HG02759 (cell line): ENCODE data around the gene CREG2.

Source experiments
- ATAC-seq: cut with Tn5 transposase; IDR thresholded peaks from one replicate; pipeline ENCODE4 v1.9.1; 2021; ENCODE audit warnings: mild to moderate bottlenecking, moderate library complexity; ENCODE audit not compliant: unreplicated experiment

The CREG2 gene

DNA sequence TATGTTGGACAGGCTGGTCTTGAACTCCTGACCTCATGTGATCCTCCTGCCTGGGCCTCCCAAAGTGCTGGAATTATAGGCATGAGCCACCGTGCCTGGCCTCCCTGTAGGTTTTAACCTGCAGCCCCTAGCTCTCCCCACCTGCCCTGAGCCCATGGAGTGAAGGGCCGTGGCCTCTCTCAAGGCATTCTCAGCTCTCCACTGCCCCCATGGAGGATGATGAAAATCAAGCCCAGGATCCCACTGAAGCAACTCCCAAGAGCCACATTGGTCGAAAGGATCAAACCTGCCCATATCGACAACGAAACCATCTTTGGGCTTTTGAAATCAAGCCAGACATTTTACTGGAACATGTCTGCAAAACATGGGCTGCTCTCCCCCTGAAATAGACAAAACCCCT lies 22.4 kb upstream of the CREG2 start:
- ATAC-seq = no peak

DNA sequence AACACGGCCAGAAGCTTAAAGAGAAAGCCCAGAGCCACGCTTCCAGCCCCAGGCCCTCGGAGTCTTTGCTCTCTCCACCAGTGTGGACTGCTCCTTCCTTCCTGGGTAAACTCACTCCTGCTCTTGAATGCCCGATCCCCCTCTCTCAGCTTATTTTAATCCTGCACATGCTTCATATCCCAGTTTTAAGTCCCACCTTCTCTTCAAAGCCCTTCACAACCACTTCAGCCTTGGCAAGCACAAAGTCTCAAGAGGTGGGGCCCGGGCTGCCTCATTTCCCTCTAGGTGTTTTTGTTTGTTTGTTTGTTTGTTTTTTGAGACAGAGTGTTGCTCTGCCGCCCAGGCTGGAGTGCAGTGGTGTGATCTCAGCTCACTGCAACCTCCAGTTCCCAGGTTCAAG lies 21.6 kb upstream of the CREG2 start:
- no peak for ATAC-seq

DNA sequence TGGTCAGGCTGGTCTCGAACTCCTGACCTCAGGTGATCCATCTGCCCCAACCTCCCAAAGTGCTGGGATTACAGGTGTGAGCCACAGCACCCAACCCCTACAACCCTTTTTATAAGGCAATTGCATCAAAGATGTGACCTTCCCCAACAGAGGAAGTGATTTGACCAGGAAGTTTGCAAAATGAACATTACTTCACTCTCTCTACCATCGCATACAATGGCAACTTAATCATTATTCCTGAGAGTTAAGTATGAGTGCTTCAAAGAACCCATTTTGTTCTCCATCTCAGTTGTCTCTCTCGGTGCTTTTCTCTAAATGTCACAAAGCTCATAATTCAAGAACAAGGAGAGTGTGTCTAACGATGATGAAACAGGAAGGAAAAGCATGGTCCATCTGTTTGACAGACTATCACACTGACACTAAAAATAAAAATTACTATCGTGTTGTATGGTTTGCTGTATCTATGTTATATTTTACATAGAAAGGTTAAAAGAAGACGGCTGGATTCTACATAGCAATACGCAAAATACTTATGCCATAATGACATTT lies 18.1 kb upstream of the CREG2 start:
- ATAC-seq = no peak

DNA sequence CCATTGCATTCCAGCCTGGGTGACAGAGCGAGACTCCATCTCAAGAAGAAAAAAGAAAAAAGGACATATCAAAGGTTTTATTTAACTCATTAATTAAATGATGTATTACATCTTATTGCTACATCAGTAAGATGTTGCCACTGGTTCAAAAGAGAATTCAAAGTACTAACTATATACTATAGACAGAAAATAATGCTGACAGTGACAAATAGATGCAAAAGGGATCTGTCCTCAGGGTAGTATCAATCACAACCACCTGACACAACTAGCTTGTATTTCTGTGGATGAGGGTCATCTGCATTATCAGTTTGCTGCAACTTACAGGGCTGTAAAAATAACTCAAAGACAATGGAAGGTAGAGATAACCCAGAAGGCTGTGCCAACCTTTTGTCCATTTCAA lies 16.4 kb upstream of the CREG2 start:
- ATAC-seq = no peak

DNA sequence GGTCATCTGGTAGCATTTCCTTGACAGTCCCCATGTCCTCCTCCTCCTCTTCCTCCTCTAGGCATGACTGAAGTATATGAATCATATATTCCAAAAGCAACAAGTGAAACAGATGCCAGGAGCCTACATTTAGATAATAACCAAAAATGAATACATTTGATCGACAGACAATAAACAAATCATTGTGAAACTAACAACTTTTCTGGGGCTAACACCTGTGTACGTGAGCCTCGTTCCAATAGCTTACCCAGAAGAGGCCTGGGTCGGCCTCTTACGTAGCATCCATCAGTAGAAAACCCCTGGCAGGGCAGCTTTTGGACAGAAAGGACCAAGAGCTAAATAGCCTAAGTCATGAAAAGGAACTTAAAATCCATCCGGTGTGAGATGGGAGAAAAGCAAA lies 15.3 kb upstream of the CREG2 start:
- no peak for ATAC-seq

DNA sequence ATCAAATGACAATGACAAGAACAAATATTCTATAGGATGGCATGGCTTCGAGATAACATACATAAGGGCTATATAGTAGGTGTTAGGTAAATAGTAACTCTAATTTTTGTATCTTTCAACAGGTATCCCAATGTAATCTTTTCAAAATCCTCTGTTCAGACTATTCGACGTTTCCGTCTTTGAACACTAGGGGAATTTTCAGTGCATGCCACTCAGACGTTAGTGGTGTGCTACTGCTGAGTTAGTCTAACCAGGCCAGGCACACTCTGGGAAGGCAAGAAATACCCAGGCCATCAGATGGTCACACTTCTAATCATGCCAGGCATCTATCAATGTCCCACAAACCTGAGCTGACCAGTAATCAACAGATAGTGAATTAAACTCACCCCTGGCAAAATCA lies 14.6 kb upstream of the CREG2 start:
- no peak for ATAC-seq

DNA sequence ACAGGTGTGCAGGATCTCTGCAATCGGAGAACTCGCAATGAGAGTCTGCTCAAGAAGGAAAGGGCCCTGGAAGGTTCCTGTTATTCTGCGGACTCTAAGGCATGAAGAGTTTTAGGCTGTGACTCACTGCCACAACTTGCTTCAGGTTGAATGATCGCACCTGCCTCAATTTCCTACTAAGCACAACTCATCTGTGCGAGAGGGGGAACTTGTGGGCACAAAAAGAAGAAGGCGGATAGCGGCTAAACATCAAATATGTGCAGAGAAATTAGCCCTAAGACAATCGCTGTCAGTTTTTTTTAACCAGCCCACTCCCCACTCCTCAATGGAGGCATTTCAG lies 14.0 kb upstream of the CREG2 start:
- no peak for ATAC-seq

DNA sequence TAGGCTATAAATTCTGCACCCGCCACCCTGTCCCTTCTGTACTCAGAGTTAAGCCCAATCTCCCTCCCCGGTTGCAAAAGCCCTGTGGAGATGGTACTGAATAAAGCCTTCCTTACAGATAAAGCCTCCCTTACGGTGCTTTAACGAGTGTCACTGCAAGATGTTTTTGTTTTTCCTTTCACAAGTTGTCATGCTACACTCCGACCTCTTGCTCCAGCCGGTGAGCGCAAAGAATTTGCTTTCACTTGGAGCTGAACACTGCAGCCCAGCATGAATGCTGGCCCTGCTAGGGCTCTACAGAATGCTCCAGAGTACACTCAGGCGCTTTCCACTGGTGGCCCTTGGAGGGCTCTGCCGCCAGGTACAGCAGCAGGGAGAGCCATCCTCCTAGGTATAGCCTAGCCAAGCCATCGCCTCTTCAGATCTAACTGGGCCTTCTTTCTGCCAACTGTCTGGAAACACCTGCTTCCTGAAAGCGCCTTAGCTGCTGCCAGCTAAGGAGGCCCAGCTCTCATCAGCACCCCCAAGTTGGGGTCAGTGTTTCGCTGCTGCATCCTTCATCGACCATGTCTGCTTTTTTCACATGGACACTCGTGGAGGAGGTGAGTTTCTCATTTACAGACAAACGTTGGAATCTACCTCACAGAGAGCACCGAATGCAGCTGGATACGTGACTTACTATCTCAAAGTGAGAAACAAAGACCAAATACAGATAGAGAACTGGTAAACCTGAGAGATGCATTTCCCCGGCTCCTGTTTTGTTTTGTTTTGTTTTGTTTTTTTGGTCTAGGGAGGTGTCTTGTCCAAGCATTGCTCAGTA lies 13.4 kb upstream of the CREG2 start:
- no peak for ATAC-seq

DNA sequence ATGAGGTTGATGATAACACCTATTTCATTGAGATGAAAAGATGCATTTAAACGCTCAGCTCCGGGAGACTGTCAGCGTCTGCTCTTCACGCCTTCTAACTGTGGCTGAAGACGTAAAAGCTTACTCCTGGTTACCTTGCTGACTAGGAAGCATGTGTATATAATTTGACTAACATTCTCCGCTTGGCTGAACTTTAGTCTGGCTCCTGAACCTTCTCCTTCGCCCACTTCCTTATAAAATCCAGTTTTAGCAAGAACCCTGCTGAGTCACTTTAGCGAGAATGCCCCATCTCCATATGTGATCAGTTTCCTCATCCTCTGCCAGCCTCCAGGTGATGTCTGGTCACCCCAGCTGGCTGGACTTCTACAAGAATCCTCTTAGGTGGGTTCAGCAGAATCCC lies 12.7 kb upstream of the CREG2 start:
- no peak for ATAC-seq

DNA sequence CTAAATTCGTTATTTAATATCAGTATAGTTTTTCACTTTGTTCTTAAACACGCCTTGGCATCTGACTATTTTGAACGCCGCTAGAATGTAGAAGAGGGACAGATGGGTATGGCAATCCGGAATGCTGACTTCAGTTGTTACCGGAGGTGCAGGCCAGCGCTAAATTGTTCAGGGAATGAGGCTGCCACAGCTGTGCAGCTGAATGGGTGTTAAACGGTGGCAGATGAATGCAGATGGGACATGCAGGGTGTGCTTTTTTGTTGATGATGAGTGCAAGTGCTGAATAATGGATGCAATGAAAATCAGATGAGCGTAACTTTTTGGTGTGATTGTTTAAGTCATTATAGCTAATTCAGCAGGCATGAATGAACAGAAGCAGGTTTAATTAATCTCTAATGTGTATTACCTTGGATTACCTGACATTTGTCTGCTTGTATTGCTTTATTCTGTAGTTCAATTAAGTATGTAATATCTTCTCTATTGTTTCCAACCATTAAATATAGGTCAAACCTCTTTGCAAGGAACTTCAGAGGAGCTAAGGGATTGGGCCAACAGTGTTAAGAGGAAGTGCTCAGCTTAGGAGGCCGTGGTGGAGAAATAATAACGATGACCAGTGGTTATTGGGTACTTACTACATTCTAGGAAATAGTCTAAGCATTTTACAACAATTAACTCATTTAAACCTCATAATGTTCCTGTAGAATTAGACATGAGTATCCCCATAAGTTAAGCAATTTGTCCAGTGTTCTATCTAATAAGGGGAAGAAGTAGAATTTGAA lies 11.9 kb upstream of the CREG2 start:
- ATAC-seq = no peak

DNA sequence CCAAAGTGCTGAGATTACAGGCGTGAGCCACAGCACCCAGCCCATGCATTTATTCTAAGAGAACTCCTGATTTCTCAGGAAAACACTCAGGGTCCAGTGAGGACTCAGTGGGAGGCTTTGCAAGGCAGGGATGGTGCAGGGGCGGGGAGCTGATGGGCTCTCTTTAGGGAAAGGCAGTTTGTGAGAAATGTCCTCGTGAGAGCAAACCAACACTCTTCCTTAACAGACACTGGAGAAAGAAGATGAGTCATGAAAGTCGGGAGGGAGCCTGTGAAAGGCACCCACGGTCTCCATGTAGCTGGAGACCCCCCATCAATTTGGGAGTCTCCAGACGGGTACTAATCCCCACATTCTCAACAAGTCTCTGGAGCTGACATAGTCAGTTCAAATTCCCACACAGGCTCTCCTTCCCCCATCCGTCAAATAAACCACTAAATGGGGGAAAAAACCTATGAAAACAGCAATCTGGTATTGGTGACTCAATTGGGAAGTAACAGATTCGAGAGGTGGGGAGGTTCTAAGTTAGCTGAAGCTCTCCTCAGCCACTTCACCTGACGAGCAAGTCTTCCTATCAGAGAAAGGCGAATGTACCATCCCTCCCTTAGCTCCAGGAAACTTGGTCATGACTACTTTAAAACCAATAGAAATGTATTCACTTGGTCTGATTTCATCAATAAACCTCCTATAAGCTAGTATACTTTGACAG lies 11.0 kb upstream of the CREG2 start:
- no peak for ATAC-seq

DNA sequence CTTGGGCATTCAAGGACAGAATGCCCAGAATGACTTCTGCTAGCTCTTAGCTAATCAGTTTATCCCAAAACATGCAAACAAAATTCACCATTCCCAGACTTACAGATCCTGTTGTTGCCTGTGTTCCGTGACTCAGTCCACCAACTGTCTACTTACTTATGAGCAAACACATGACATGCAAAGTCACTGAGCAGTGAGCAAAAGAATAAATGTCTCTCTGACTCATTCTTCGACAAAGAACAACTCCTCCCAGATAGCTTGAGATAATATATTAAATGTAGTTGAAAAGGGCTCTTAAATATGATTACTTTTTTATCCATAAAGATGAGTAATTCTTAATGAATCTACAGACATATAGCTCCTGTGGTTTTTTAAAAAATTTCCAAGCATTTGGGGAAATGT lies 9.0 kb upstream of the CREG2 start:
- ATAC-seq = no peak

DNA sequence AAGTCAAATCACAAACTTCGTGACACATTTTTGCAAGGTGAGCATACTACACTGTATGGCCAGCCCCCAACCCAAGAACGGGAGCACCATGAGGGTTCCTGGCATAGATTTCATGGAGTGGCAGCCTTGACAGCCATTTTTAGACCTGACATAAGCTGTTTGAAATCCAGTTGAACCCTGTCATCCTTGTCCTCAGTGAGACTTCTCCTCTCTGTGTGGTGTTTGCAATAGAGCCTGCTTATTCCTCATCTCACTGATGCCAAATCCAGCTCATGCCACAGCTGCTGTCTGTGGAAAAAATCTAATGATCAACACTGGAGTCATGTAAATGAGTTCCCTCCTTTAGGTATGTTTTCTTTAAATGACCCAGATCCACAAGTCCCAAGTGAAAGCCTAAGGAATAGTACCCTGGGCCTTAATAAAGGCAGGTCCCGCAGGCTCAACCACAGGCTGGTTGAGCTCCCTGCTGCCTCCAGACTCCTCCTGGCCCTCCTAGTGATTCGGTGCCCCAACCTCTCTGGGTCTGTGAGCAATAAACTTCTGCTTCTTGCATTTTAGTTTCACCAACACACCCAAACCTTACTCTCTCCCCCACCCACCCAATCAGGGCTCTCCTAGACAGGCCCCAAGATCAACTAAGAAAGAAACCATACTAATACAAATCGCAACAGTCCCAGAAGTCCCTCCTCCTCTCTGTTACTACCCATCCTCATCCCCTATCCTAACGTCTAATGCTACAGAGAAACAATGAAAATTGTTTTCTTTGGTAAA lies 8.4 kb upstream of the CREG2 start:
- no peak for ATAC-seq

DNA sequence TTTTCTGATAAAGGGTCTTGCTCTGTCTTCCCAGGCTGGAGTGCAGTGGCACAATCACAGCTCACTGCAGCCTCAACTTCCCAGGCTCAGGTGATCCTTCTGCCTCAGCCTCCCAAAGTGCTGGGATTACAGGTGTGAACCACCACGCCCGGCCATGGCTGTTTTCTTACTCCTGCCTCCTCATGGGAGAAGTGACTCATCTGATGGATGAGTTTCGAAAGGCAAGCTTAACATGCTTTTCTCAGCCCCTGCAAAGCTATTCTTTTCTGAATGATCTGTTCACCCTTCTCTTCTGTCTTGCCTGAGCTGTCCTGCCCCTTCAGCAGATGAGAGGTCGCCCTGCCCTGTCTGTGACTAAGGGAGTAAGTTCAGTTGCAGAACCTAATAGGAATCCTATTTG lies 929 bp upstream of the CREG2 start:
- no peak for ATAC-seq

DNA sequence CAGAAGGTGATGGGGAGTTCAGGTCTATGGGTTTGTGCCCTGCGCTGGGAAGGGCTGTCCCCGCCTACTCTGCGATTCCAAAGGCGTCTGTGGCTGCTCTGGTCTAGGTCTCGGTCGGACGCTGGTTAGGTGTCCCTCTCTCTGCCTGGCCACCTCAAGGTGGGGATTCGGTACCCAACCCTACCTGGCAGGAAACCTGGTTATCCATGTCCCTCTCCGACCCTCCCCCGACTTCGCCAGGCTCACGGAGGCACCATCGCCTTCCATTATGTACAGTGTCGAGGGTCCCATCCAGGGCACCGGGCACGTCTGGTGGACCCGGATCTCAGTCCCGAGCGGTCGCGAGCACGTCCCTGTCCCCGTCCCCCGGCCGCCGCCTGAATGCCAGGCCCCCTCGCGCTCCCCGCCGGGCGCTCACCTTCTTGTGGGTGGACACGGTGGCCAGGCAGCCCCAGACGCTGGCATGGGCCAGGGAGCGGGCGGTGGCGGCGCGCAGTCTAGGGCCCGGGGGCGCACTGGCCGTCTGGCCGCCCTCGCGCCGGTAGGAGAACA lies 628 bp downstream of the CREG2 start:
- ATAC-seq = peak; percentile 23

DNA sequence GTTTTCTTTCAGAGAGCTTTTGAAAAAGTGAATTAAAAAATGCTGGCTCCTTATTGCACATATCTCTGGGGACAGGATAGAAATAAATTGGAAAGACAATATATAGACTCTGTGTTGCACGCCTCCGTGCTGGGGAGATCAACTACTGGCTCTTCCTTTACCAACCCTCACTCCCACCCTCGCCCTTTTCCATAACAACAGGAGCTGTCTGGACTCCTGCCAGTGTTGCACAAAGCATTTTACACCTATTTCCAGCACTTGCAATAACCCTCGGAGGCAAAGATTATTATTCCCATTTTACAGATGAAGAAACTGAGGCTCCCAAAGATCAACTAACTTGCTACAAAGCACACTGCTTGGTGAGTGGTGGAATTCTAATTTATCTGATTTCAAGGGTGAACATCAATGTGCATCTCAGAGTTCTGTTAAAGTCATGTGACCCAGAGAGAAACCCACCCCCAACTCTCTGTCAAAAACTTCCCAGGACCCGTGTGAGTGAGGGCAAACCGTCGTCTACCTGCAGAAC lies 4.2 kb downstream of the CREG2 start:
- ATAC-seq = no peak

DNA sequence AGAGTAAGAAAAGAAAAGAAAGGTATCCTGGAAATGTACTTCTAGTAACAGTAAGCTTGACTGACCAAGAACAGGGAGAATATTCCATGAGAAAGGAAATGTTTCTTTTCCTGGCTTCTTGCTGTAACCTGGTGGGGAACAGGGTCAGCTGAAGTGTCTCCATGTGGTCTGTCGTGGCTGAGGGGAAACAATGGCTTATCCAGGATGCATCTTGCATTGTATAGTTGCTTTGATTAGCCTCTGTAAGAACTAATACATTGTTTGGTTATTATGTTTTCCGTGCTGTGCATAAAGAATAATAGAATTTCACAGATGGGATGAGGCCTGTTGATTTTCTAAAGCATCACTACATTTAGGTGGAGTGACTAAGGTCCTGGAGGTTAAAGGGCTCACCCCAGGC lies 4.9 kb downstream of the CREG2 start:
- ATAC-seq = no peak

DNA sequence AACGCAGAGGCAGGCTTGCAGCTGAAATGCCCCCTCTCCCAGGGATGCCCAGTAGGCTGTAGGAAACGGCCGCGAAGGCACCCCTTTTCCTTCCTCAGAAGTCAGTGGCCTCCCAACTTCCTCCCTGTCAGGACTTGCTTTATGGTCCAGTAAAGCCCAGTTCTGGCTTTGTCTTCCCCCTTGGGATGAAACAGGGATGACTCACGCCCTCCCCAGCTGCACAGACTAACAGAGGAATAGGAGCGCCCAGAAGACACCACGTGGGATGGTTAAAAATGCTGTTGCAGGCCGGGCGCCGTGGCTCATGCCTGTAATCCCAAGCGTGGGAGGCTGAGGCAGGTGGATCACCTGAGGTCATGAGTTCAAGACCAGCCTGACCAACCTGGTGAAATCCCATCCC lies 6.9 kb downstream of the CREG2 start:
- no peak for ATAC-seq

DNA sequence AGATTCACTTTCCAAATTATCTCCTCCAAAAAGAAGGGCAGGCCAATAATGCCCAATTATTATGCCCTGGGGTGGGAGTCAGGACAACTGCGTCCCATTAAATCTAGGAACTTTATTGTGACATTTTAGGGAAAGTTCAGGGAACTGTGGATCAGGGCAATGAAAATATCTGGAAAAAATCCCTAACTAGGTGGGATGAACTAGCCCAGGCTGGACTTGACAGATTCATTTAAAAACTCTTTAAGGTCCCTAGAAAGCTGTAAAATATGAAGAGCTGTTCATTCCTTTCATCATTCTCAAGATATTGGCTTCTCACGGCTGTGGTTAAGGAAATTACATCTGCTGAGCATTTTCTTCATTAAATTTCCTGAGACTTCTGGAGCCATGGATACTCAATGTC lies 8.2 kb downstream of the CREG2 start:
- ATAC-seq = no peak

DNA sequence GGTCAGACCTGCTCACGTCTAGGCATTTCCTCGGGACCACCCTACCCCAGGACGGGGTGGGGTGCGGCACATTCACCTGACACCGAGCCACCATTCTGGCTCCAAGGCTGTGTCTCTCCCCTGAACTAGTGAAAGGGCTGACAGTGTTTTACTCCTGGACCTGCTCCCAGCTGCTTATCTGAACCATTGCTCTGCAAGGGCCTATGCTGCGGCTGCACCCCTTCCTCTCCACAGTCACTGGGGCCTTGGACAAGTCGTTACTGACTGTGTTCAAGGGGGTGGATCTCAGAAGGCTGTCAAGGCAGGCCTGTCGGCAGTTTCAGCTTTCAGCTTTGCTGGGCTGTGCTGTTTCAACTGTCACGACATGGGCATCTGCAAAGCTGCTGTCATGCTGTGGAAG lies 11.7 kb downstream of the CREG2 start:
- no peak for ATAC-seq
